ENCODE results near the gene ALS2CL. TPM values are rescaled to one million over a fixed set of nuclear protein-coding genes. Genes with fewer than 3 reads are reported as not detected.
"Not testable (repeated sequence)": the region's sequence is repeated elsewhere in the genome, so short reads cannot be mapped to it uniquely, and the experiment has no call there.

The ALS2CL gene
- total RNA-seq, 1 experiment from 2014 or later, result 4.9 TPM

GRCh38 chr3:46742992-46743585 is 49.6 kb upstream of the ALS2CL start:
- H3K4ac ChIP-seq (ENCODE audit: low read depth, low read length), result no peak overlapping the region
- DNase-seq, result no peak
- H2BK15ac ChIP-seq (ENCODE audit: low read depth, low read length), result no peak overlapping the region
- H4K91ac ChIP-seq (ENCODE audit: insufficient read length, low read depth, low read length), result no peak overlapping the region
- H3K23ac ChIP-seq (ENCODE audit: insufficient read length, low read depth, low read length), result no peak overlapping the region
- no peak overlapping the region for H4K8ac ChIP-seq (replicated peaks; ENCODE audit: insufficient read length, low read depth, low read length)
- H3K9ac ChIP-seq (ENCODE audit: extremely low read depth, insufficient read length, low read length), result no peak overlapping the region
- H3K36me3 Mint-ChIP-seq (ENCODE audit: insufficient read depth in 1 of 3, low read depth in 3 of 3), result no peaks in the 10 kb centered on the region; a peak in 2 of 7 replicates
- H3K56ac ChIP-seq (ENCODE audit: insufficient read length, low read depth, low read length), result no peak overlapping the region
- no peak overlapping the region for H3T11ph ChIP-seq (ENCODE audit: low read length)
- H2BK20ac ChIP-seq (ENCODE audit: low read depth, low read length, poor library complexity, severe bottlenecking), result no peak overlapping the region
- no peaks in the 10 kb centered on the region for H3K27me3 Mint-ChIP-seq (ENCODE audit: low read depth)
- H3K23me2 ChIP-seq (ENCODE audit: insufficient read length, low read depth, low read length, poor library complexity, severe bottlenecking), result no peaks in the 10 kb centered on the region
- no peak overlapping the region for H3K4me3 Mint-ChIP-seq
- H3K9me3 Mint-ChIP-seq, result no peaks in the 10 kb centered on the region
- no peak overlapping the region for H3K18ac ChIP-seq (ENCODE audit: insufficient read length, low read depth, low read length)
- H3K79me2 ChIP-seq (ENCODE audit: insufficient read depth, low read length), result no peaks in the 10 kb centered on the region
- no peak overlapping the region for H2BK12ac ChIP-seq (ENCODE audit: insufficient read length, low read depth, low read length)
- WGBS (ENCODE audit: extremely low coverage, insufficient read length, low lambda C conversion rate), result no CpG with 5 or more reads among the region's 12 CpGs
- H3K27ac Mint-ChIP-seq, result 0 out of 7 replicates have a peak overlapping the region, but pooled peaks of 1 of the 3 experiments have one; percentile 2
- H3K4me1 ChIP-seq (ENCODE audit: insufficient read depth, low read length), result no peaks in the 10 kb centered on the region
- no peak for TF ChIP-seq CTCF (conservative IDR thresholded peaks at IDR 0.05)
- no peak overlapping the region for H3K4me2 ChIP-seq (ENCODE audit: insufficient read depth, insufficient read length, low read length)
- H3K27me3 ChIP-seq (ENCODE audit: insufficient read depth, low read length), result no peaks in the 10 kb centered on the region
- no peak overlapping the region for H2AK5ac ChIP-seq (ENCODE audit: insufficient read length, low read length)
- H2BK120ac ChIP-seq (ENCODE audit: low read depth, low read length, poor library complexity, severe bottlenecking), result no peak overlapping the region
- no peaks in the 10 kb centered on the region for H3K79me1 ChIP-seq (ENCODE audit: insufficient read depth, low read depth, low read length, poor library complexity, severe bottlenecking)
- H3K27ac ChIP-seq (ENCODE audit: insufficient read length, low read depth, low read length), result no peak overlapping the region
- H3K9me3 ChIP-seq (ENCODE audit: control insufficient read depth, low read depth, low read length), result no peaks in the 10 kb centered on the region
- no peak overlapping the region for H2BK5ac ChIP-seq (ENCODE audit: insufficient read length, low read length)
- no peak overlapping the region for H3K14ac ChIP-seq (ENCODE audit: insufficient read depth, low read length)
- H3K4me1 Mint-ChIP-seq, result peaks cover 9 to 10% of the 10 kb centered on the region in 2 experiments
- H2AFZ ChIP-seq (ENCODE audit: low read length), result no peak overlapping the region
- H4K5ac ChIP-seq (ENCODE audit: insufficient read length, low read depth, low read length), result no peak overlapping the region
- no peaks in the 10 kb centered on the region for H4K20me1 ChIP-seq (ENCODE audit: control insufficient read depth, insufficient read depth, insufficient read length)

- H3K23me2 ChIP-seq (ENCODE audit: insufficient read length, low read depth, low read length, poor library complexity, severe bottlenecking); H3K27me3 ChIP-seq (ENCODE audit: insufficient read depth, low read length); H3K9me3 Mint-ChIP-seq; H4K91ac ChIP-seq (ENCODE audit: insufficient read length, low read depth, low read length); H4K5ac ChIP-seq (ENCODE audit: insufficient read length, low read depth, low read length); H4K20me1 ChIP-seq (ENCODE audit: control insufficient read depth, insufficient read depth, insufficient read length); H2BK120ac ChIP-seq (ENCODE audit: low read depth, low read length, poor library complexity, severe bottlenecking); H3K4me1 ChIP-seq (ENCODE audit: insufficient read depth, low read length); H3K27me3 Mint-ChIP-seq (ENCODE audit: low read depth); H3K4me1 Mint-ChIP-seq; H3K18ac ChIP-seq (ENCODE audit: insufficient read length, low read depth, low read length); H3K79me1 ChIP-seq (ENCODE audit: insufficient read depth, low read depth, low read length, poor library complexity, severe bottlenecking); H4K8ac ChIP-seq (replicated peaks; ENCODE audit: insufficient read length, low read depth, low read length); DNase-seq; H2BK12ac ChIP-seq (ENCODE audit: insufficient read length, low read depth, low read length); H2BK15ac ChIP-seq (ENCODE audit: low read depth, low read length); H3K23ac ChIP-seq (ENCODE audit: insufficient read length, low read depth, low read length); H2BK5ac ChIP-seq (ENCODE audit: insufficient read length, low read length); H2AK5ac ChIP-seq (ENCODE audit: insufficient read length, low read length); H3K79me2 ChIP-seq (ENCODE audit: insufficient read depth, low read length); H3K27ac Mint-ChIP-seq; H3K4me2 ChIP-seq (ENCODE audit: insufficient read depth, insufficient read length, low read length); H2AFZ ChIP-seq (ENCODE audit: low read length); H3K27ac ChIP-seq (ENCODE audit: insufficient read length, low read depth, low read length); H3T11ph ChIP-seq (ENCODE audit: low read length); H3K56ac ChIP-seq (ENCODE audit: insufficient read length, low read depth, low read length); H3K9me3 ChIP-seq (ENCODE audit: control insufficient read depth, low read depth, low read length); H2BK20ac ChIP-seq (ENCODE audit: low read depth, low read length, poor library complexity, severe bottlenecking); H3K9ac ChIP-seq (ENCODE audit: extremely low read depth, insufficient read length, low read length); H3K36me3 Mint-ChIP-seq (ENCODE audit: insufficient read depth in 1 of 3, low read depth in 3 of 3); H3K4me3 Mint-ChIP-seq; H3K14ac ChIP-seq (ENCODE audit: insufficient read depth, low read length); H3K4ac ChIP-seq (ENCODE audit: low read depth, low read length): not testable (repeated sequence)
- no CpG with 5 or more reads among the region's 3 CpGs for WGBS (ENCODE audit: extremely low coverage, insufficient read length, low lambda C conversion rate)
These were observed 46.1 kb upstream of the ALS2CL start for GRCh38 chr3:46739565-46739964.
